ENCODE measurements around the gene MFRP. TPM values are rescaled to one million over a fixed set of nuclear protein-coding genes. Genes with fewer than 3 reads are reported as not detected.

MFRP gene
- total and polyA plus RNA-seq, 9 of the 15 experiments (the other 6 are each of a cell fraction or from before 2014, with no cell fraction given), result not detected

- TF ChIP-seq XRCC5 (IDR thresholded peaks at IDR 0.05; ENCODE audit: low read depth, low read length), result no peak; the same call in 1 of the 2 replicates
- TF ChIP-seq ZNF507 (tag; conservative IDR thresholded peaks at IDR 0.05), result no peak
- TF ChIP-seq ZNF444 (CRISPR knock-in tag; IDR thresholded peaks at IDR 0.05), result no peak
- TF ChIP-seq ZNF24 (IDR thresholded peaks at IDR 0.05), result no peak
- peak; percentile 33 for TF ChIP-seq MYC (IDR thresholded peaks at IDR 0.05; ENCODE audit: low read depth, low read length)
- no peak for TF ChIP-seq MYC (CRISPR knock-in tag; IDR thresholded peaks at IDR 0.05; ENCODE audit: borderline replicate concordance, low read depth)
- no peak for TF ChIP-seq U2AF2 (optimal IDR thresholded peaks at IDR 0.05; ENCODE audit: low read depth, low read length)
- TF ChIP-seq, protein P1, sequence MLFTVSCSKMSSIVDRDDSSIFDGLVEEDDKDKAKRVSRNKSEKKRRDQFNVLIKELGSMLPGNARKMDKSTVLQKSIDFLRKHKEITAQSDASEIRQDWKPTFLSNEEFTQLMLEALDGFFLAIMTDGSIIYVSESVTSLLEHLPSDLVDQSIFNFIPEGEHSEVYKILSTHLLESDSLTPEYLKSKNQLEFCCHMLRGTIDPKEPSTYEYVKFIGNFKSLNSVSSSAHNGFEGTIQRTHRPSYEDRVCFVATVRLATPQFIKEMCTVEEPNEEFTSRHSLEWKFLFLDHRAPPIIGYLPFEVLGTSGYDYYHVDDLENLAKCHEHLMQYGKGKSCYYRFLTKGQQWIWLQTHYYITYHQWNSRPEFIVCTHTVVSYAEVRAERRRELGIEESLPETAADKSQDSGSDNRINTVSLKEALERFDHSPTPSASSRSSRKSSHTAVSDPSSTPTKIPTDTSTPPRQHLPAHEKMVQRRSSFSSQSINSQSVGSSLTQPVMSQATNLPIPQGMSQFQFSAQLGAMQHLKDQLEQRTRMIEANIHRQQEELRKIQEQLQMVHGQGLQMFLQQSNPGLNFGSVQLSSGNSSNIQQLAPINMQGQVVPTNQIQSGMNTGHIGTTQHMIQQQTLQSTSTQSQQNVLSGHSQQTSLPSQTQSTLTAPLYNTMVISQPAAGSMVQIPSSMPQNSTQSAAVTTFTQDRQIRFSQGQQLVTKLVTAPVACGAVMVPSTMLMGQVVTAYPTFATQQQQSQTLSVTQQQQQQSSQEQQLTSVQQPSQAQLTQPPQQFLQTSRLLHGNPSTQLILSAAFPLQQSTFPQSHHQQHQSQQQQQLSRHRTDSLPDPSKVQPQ (CRISPR knock-in tag; IDR thresholded peaks at IDR 0.05; ENCODE audit: borderline replicate concordance), result no peak
- TF ChIP-seq PURB (CRISPR knock-in tag; IDR thresholded peaks at IDR 0.05; ENCODE audit: low read depth), result no peak
- TF ChIP-seq ZNF780A (CRISPR knock-in tag; IDR thresholded peaks at IDR 0.05), result no peak
- no peak for TF ChIP-seq PRDM10 (IDR thresholded peaks at IDR 0.05; ENCODE audit: partially characterized antibody)
- TF ChIP-seq ETV6 (IDR thresholded peaks at IDR 0.05; ENCODE audit: borderline replicate concordance in 1 of 2, low read depth in 2 of 2, low read length in 1 of 2), result no peak
- TF ChIP-seq ETV6 (CRISPR knock-in tag; IDR thresholded peaks at IDR 0.05; ENCODE audit: borderline replicate concordance), result no peak
- TF ChIP-seq POLR2AphosphoS2 (IDR thresholded peaks at IDR 0.05; ENCODE audit: low read length), result no peak
- TF ChIP-seq ZNF3 (CRISPR knock-in tag; IDR thresholded peaks at IDR 0.05), result no peak
- TF ChIP-seq ZNF140 (CRISPR knock-in tag; IDR thresholded peaks at IDR 0.05), result no peak
- TF ChIP-seq ZNF232 (CRISPR knock-in tag; IDR thresholded peaks at IDR 0.05), result no peak
- TF ChIP-seq EWSR1 (IDR thresholded peaks at IDR 0.05; ENCODE audit: borderline replicate concordance, low read depth, partially characterized antibody), result no peak
- no peak for TF ChIP-seq SNRNP70 (optimal IDR thresholded peaks at IDR 0.05; ENCODE audit: low read depth, low read length)
- TF ChIP-seq HDAC3 (IDR thresholded peaks at IDR 0.05; ENCODE audit: borderline replicate concordance, partially characterized antibody), result no peak
- TF ChIP-seq ZNF639 (CRISPR knock-in tag; conservative IDR thresholded peaks at IDR 0.05 in 1 of 2, IDR thresholded peaks at IDR 0.05 in 1 of 2), result no peak
Observed at GRCh38 chr11:119320776-119321524, 25.6 kb downstream of the MFRP start (continued).

All from K562 (cell line).